ENCODE results near the gene PLA2G1B. TPM values are rescaled to one million over a fixed set of nuclear protein-coding genes. Genes with fewer than 3 reads are reported as not detected.

Gene PLA2G1B
- total and polyA plus RNA-seq, 8 donors, result 1.1 to 76.9 (median 1.8) TPM

DNA sequence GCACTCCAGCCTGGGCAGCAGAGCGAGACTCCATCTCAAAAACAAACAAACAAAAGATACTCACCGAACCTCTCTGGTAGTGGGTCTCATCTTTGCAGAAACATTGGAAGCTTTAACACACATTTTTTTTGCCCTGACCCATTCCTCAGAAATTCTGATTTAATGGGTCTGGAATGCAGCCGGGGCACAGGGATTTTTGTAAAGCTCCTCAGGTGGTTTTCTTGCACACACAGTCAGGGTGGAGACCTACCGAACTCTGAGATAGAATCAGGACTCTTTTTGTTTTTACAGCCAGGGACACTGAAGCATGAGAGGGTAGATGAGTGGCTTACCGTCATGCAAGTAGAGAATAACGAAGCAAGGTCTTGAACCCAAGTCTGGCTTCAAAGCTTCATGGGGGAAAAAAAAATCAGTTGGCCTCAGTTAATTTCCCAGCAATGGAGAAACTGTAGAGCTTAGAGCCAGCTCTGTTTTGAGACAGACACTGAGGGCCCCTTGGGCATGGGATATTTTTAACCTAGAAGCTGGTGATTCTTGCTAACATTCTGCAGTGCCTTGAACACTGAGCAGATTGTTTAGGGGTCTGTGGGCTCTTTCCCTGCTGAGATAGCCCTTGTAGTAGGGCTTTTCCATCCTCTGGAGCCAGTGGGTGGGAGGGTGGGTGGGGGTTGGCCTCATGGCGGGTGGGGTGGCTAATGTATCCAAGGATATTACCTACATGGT is 40.6 kb downstream of the PLA2G1B start:
- ATAC-seq (no peak), DNase-seq (no peak)
- Histone ChIP-seq H3K4me1 (peaks cover 0 to 17% of the 10 kb centered on the region in 2 donors), H3K27me3 (no peaks in the 10 kb centered on the region), H3K27ac (no peak overlapping the region), H3K9me3 (no peaks in the 10 kb centered on the region), H3K36me3 (no peaks in the 10 kb centered on the region), H3K4me3 (no peak overlapping the region)
- TF ChIP-seq, protein P1, sequence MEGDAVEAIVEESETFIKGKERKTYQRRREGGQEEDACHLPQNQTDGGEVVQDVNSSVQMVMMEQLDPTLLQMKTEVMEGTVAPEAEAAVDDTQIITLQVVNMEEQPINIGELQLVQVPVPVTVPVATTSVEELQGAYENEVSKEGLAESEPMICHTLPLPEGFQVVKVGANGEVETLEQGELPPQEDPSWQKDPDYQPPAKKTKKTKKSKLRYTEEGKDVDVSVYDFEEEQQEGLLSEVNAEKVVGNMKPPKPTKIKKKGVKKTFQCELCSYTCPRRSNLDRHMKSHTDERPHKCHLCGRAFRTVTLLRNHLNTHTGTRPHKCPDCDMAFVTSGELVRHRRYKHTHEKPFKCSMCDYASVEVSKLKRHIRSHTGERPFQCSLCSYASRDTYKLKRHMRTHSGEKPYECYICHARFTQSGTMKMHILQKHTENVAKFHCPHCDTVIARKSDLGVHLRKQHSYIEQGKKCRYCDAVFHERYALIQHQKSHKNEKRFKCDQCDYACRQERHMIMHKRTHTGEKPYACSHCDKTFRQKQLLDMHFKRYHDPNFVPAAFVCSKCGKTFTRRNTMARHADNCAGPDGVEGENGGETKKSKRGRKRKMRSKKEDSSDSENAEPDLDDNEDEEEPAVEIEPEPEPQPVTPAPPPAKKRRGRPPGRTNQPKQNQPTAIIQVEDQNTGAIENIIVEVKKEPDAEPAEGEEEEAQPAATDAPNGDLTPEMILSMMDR (IDR thresholded peaks at IDR 0.05), result no peak
- intact Hi-C loops (cut with DNase I), result no loop called here

GRCh38 chr12:120284381-120284780 is 43.2 kb downstream of the PLA2G1B start:
- intact Hi-C loops (cut with DNase I), result no loop called here
- DNase-seq (no peak), ATAC-seq (no peak)
- Histone ChIP-seq H3K4me1 (no peaks in the 10 kb centered on the region), H3K27me3 (no peaks in the 10 kb centered on the region), H3K4me3 (no peak overlapping the region), H3K9me3 (no peaks in the 10 kb centered on the region), H3K36me3 (no peaks in the 10 kb centered on the region), H3K27ac (no peak overlapping the region)
- TF ChIP-seq, protein P1 (IDR thresholded peaks at IDR 0.05), result no peak

GRCh38 chr12:120283318-120283717 is 44.3 kb downstream of the PLA2G1B start:
- DNase-seq (no peak), ATAC-seq (peak; percentile 68)
- TF ChIP-seq, protein P1 (IDR thresholded peaks at IDR 0.05), result no peak
- no peaks in the 10 kb centered on the region for H3K36me3 ChIP-seq
- intact Hi-C loops (cut with DNase I), result no loop called here
- H3K4me1 ChIP-seq, result no peaks in the 10 kb centered on the region
- no peaks in the 10 kb centered on the region for H3K9me3 ChIP-seq
- no peak overlapping the region for H3K4me3 ChIP-seq
- H3K27ac ChIP-seq, result no peak overlapping the region
- H3K27me3 ChIP-seq, result no peaks in the 10 kb centered on the region

DNA sequence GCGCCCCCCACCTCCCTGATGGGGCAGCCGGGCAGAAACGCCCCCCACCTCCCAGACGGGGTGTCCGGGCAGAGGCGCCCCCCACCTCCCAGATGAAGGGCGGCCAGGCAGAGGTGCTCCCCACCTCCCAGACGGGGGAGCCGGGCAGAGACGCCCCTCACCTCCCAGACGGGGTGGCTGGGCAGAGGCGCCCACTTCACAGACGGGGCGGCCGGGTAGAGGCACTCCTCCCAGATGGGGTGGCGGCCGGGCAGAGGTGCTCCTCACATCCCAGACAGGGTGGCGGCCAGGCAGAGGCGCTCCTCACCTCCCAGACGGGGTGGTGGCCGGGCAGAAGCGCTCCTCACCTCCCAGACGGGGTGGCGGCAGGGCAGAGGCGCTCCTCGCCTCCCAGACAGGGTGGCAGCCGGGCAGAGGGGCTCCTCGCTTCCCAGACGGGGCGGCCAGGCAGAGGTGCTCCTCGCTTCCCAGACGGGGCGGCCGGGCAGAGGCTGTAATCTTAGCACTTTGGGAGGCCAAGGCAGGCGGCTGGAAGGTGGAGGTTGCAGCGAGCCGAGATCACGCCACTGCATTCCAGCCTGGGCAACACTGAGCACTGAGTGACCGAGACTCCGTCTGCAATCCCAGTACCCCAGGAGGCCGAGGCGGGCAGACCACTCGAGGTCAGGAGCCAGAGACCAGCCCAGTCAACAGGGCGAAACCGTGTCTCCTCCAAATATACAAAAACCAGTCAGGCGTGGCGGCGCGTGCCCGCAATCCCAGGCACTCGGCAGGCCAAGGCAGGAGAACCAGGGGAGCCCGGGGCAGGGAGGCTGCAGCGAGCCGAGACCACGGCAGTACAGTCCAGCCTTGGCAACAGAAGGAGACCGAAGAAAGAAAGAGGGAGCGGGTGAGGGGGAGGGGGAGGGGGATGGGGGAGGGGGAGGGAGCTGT is 49.2 kb downstream of the PLA2G1B start:
- DNase-seq, result no peak
- Histone ChIP-seq H3K4me1 (no peaks in the 10 kb centered on the region), H3K27me3 (no peaks in the 10 kb centered on the region), H3K9me3 (no peaks in the 10 kb centered on the region), H3K4me3 (no peak overlapping the region), H3K27ac (no peak overlapping the region), H3K36me3 (no peaks in the 10 kb centered on the region)
- TF ChIP-seq, protein P1 (IDR thresholded peaks at IDR 0.05), result no peak
- intact Hi-C loops (cut with DNase I), result no loop called here
- ATAC-seq, result no peak

DNA sequence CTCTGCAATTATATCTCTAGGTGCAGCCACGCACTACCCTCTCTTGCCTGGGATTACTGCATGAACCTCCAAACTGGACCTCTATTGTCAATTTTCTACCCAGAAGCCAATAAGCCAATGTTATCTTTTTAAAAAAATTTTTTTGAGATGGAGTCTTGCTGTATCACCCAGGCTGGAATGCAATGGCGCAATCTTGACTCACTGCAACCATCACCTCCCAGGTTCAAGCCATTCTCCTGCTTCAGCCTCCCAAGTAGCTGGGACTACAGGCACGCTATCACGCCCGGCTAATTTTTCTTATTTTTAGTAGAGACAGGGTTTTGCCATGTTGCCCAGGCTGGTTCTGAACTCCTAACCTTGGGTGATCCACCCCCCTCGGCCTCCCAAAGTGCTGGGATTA is 50.8 kb downstream of the PLA2G1B start:
- intact Hi-C loops (cut with DNase I), result no loop called here
- DNase-seq (no peak), ATAC-seq (peak; percentile 29)
- no peak overlapping the region for H3K27ac ChIP-seq
- H3K36me3 ChIP-seq, result no peaks in the 10 kb centered on the region
- no peak overlapping the region for H3K4me3 ChIP-seq
- H3K27me3 ChIP-seq, result no peaks in the 10 kb centered on the region
- H3K9me3 ChIP-seq, result no peaks in the 10 kb centered on the region
- no peaks in the 10 kb centered on the region for H3K4me1 ChIP-seq
- TF ChIP-seq, protein P1 (IDR thresholded peaks at IDR 0.05), result no peak

Data from left lung (tissue), 10 donors.